ENCODE results near the gene C6orf62. TPM values are rescaled to one million over a fixed set of nuclear protein-coding genes. Genes with fewer than 3 reads are reported as not detected.

C6orf62 gene
- total RNA-seq (143 and 146 TPM in 2 replicates), polyA plus RNA-seq (53.1 and 69.2 TPM in 2 replicates), polyA minus RNA-seq (36.0 and 40.5 TPM in 2 replicates)
- 131 TPM for total RNA-seq (2013)

DNA sequence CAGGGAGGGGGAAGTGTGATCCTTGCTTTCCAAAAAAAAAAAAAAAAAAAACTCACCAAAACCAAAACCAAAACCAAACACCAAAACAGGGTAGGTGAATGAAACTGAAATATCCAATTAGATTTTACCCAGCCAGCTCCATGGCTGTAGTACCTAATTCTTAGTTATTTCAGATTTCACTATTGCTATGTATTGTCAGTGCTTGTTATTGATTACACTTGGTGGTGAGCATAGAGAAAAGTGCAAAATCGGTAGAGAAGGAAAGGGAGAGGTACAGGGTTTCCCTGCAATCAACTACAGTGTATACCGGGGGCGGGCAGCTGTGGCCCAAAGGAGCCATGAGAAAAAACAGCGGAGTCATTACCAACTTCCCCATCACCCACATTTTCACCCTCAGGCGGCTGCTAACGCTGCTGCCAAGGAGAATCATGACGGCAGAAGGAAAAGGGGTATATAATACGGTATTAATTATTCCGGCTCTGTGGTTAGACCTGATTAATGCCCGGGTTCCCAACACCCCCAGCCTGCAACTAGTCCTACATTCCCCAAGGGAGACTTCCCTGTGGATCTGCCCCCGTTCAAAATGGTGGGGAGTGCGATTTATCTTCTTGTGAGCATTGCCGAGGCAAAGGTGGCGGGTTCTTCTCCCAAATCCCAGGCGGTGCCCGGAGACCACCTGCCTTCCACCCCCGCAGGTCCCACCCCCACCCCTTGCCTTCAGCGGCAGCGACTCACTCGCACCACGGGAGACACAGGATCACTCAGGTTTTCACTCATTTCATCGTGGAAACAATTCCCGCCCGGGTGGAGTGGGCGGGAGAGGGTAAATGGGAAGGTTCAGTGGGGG is at the start of gene C6orf62:
TSS of gene C6orf62 (minus strand) at position 30 of the 847 bp plus-strand sequence. CDS start 486 bp downstream, outside the sequence.
- ChIA-PET CTCF (interaction anchor here (2.4 to 3.1 kb wide), 2 partner anchors 138 to 299 kb away, joined by 8 to 11 read pairs; no protein-coding TSS in a partner anchor), POLR2A (interaction anchor here (0.6 to 1.6 kb wide), 12 partner anchors 14 to 1337 kb away, joined by 3 to 12 read pairs (median 5); partner anchors contain the start of genes ACOT13 and TDP2)
- H3K4me1 Mint-ChIP-seq: peaks cover 57% of the 10 kb centered on the region
- no peaks in the 10 kb centered on the region for H3K9me3 Mint-ChIP-seq (ENCODE audit: insufficient read depth)
- peaks cover 10 to 39% of the 10 kb centered on the region in 2 experiments for H3K36me3 ChIP-seq (replicated peaks in 1 of 2; ENCODE audit: control extremely low read depth in 1 of 2, control insufficient read depth in 1 of 2, extremely low read depth in 1 of 2, insufficient read depth in 2 of 2, low read length in 1 of 2)
- intact Hi-C loops (cut with micrococcal nuclease): no loop called here
- peak within 1 kb of the TSS; percentile 83 for H3K4me2 ChIP-seq (replicated peaks; ENCODE audit: low read depth, low read length, poor library complexity, severe bottlenecking)
- H3K4me1 ChIP-seq (ENCODE audit: control insufficient read depth in 2 of 2, insufficient read depth in 2 of 2, low read length in 2 of 2): peaks cover 41 to 47% of the 10 kb centered on the region in 2 donors
- H3K9me3 ChIP-seq (ENCODE audit: control extremely low read depth in 1 of 3, control insufficient read depth in 2 of 3, insufficient read depth in 1 of 3, low read length in 2 of 3): no peaks in the 10 kb centered on the region
- H2AFZ ChIP-seq (ENCODE audit: insufficient read depth, low read depth, low read length, poor library complexity, severe bottlenecking): no peak within 1 kb of the TSS
- peak within 1 kb of the TSS; percentile 89 for H3K4me3 Mint-ChIP-seq
- H3K79me2 ChIP-seq (ENCODE audit: control insufficient read depth, insufficient read depth, low read length): peaks cover 60% of the 10 kb centered on the region
- H4K20me1 ChIP-seq (ENCODE audit: control insufficient read depth, insufficient read depth, low read length, poor library complexity, severe bottlenecking): peaks cover 38% of the 10 kb centered on the region
- ATAC-seq (ENCODE audit: low read depth) (no peak), DNase-seq (peak; percentile 77)
- peak within 1 kb of the TSS; percentile 100 for H3K27ac Mint-ChIP-seq
- H3K27me3 ChIP-seq (replicated peaks in 1 of 4; ENCODE audit: control extremely low read depth in 1 of 4, control insufficient read depth in 3 of 4, insufficient read depth in 4 of 4, low read length in 3 of 4): no peaks in the 10 kb centered on the region
- peak within 1 kb of the TSS; percentile 99 for H3K27ac ChIP-seq (ENCODE audit: low read length in 2 of 2)
- WGBS (ENCODE audit: insufficient coverage): 0% methylated on average over 3 of the region's 25 CpGs
- TF ChIP-seq, protein P1, sequence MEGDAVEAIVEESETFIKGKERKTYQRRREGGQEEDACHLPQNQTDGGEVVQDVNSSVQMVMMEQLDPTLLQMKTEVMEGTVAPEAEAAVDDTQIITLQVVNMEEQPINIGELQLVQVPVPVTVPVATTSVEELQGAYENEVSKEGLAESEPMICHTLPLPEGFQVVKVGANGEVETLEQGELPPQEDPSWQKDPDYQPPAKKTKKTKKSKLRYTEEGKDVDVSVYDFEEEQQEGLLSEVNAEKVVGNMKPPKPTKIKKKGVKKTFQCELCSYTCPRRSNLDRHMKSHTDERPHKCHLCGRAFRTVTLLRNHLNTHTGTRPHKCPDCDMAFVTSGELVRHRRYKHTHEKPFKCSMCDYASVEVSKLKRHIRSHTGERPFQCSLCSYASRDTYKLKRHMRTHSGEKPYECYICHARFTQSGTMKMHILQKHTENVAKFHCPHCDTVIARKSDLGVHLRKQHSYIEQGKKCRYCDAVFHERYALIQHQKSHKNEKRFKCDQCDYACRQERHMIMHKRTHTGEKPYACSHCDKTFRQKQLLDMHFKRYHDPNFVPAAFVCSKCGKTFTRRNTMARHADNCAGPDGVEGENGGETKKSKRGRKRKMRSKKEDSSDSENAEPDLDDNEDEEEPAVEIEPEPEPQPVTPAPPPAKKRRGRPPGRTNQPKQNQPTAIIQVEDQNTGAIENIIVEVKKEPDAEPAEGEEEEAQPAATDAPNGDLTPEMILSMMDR (IDR thresholded peaks at IDR 0.05): no peak
- TF ChIP-seq EZH2 (IDR thresholded peaks at IDR 0.05; ENCODE audit: borderline replicate concordance, insufficient read depth, low read depth, low read length, poor library complexity, severe bottlenecking): no peak
- H3K9ac ChIP-seq (ENCODE audit: low read length): peak within 1 kb of the TSS; percentile 100
- H3K4me3 ChIP-seq (ENCODE audit: control extremely low read depth in 1 of 5, extremely low read depth in 1 of 5, insufficient read depth in 1 of 5, low read depth in 2 of 5, low read length in 4 of 5): peak within 1 kb of the TSS; percentile 84 to 98 (median 87)
- no peaks in the 10 kb centered on the region for H3K27me3 Mint-ChIP-seq

DNA sequence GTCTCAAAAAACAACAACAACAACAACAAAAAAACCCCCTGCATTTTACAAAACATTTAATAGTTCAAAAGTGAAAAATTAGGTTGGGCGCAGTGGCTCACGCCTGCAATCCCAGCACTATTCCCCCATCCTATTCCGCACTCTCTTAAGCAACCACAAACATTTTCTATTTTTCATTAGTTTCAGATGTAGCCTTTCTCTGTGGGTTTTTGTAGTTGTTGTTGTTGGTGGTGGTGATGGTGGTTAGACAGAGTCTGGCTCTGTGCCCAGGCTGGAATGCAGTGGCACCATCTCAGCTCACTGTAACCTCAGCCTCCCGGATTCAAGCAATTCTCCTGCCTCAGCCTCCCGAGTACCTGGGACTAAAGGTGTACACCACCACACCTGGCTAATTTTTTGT is 49.4 kb upstream of the C6orf62 start:
- H3K4me2 ChIP-seq (replicated peaks; ENCODE audit: low read depth, low read length, poor library complexity, severe bottlenecking): no peak overlapping the region
- H3K4me1 Mint-ChIP-seq: no peaks in the 10 kb centered on the region

More for the DNA sequence above, 49.4 kb upstream of the C6orf62 start:
- Histone ChIP-seq H2AFZ (ENCODE audit: insufficient read depth, low read depth, low read length, poor library complexity, severe bottlenecking) (no peak overlapping the region), H3K4me1 (ENCODE audit: control insufficient read depth in 2 of 2, insufficient read depth in 2 of 2, low read length in 2 of 2) (no peaks in the 10 kb centered on the region), H3K27me3 (replicated peaks in 1 of 4; ENCODE audit: control extremely low read depth in 1 of 4, control insufficient read depth in 3 of 4, insufficient read depth in 4 of 4, low read length in 3 of 4) (no peaks in the 10 kb centered on the region), H3K4me3 (ENCODE audit: control extremely low read depth in 1 of 5, extremely low read depth in 1 of 5, insufficient read depth in 1 of 5, low read depth in 2 of 5, low read length in 4 of 5) (no peak overlapping the region), H3K9me3 (ENCODE audit: control extremely low read depth in 1 of 3, control insufficient read depth in 2 of 3, insufficient read depth in 1 of 3, low read length in 2 of 3) (no peaks in the 10 kb centered on the region), H4K20me1 (ENCODE audit: control insufficient read depth, insufficient read depth, low read length, poor library complexity, severe bottlenecking) (no peaks in the 10 kb centered on the region), H3K36me3 (replicated peaks in 1 of 2; ENCODE audit: control extremely low read depth in 1 of 2, control insufficient read depth in 1 of 2, extremely low read depth in 1 of 2, insufficient read depth in 2 of 2, low read length in 1 of 2) (no peaks in the 10 kb centered on the region), H3K79me2 (ENCODE audit: control insufficient read depth, insufficient read depth, low read length) (no peaks in the 10 kb centered on the region), H3K9ac (ENCODE audit: low read length) (no peak overlapping the region), H3K27ac (ENCODE audit: low read length in 2 of 2) (no peak overlapping the region)
- Mint-ChIP-seq H3K9me3 (ENCODE audit: insufficient read depth) (no peaks in the 10 kb centered on the region), H3K27me3 (no peaks in the 10 kb centered on the region), H3K27ac (no peak overlapping the region), H3K4me3 (no peak overlapping the region)
- ChIA-PET CTCF (interaction anchor here (1.0 to 5.8 kb wide), 3 partner anchors 47 to 338 kb away, joined by 3 to 68 read pairs (median 5); no protein-coding TSS in a partner anchor), POLR2A (no interaction called here)
- no CpG with 5 or more reads among the region's 5 CpGs for WGBS (ENCODE audit: insufficient coverage)
- TF ChIP-seq EZH2 (IDR thresholded peaks at IDR 0.05; ENCODE audit: borderline replicate concordance, insufficient read depth, low read depth, low read length, poor library complexity, severe bottlenecking): no peak
- TF ChIP-seq, protein P1 (IDR thresholded peaks at IDR 0.05): no peak
- DNase-seq (no peak), ATAC-seq (ENCODE audit: low read depth) (no peak)
- intact Hi-C loops (cut with micrococcal nuclease): no loop called here
